HG03521 (cell line): Measurements from ENCODE around the gene SBF2.

Experiments
- ATAC-seq: cut with Tn5 transposase; IDR thresholded peaks from one replicate; pipeline ENCODE4 v1.9.1; 2021; ENCODE audit warnings: mild to moderate bottlenecking, moderate library complexity; ENCODE audit not compliant: unreplicated experiment

SBF2 gene

DNA sequence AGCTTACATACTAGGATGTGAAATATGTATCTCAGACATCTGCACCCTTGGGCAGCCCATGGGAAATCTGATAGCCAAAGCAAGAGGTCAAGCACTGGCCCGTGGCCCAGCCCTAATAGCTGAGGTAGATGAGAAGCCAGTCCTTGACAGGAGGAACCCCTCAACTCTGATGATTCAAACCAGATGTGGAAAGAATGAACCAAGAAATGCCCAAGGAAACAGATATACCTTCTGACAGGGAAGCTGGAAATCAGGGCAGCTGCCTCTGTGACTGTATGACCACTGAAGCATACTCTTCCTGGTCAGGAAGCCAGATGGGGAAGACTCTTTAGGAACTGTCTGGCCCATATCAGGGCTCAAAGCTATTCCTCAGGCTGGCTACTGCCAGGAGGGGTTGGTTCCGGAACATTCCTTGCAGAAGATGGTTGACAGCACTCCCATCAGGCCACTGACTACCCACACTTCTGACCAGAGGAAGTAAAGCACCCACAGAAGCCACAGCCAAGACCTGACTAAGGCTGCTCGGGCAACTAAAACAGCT, 506.0 kb downstream of the SBF2 start:
- no peak for ATAC-seq

DNA sequence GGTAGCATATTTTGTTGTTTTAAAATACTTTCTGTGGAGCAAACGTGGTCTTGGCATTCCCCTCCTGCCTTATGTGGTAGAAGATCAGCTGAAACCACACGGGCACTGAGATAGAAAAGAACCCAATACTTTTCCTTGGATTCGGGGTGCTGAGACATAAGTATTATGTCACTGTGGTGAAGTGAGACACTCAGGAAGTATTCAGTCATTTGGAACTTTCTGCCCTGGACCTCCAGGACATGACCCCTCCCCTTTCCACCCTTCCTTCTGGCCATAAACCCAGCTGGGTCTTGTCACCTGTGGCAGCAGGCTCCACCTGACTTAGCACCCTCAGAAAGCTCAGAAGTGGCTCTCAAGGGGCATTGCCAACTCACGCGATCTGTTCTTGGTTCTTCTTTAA, 506.8 kb downstream of the SBF2 start:
- ATAC-seq = no peak

DNA sequence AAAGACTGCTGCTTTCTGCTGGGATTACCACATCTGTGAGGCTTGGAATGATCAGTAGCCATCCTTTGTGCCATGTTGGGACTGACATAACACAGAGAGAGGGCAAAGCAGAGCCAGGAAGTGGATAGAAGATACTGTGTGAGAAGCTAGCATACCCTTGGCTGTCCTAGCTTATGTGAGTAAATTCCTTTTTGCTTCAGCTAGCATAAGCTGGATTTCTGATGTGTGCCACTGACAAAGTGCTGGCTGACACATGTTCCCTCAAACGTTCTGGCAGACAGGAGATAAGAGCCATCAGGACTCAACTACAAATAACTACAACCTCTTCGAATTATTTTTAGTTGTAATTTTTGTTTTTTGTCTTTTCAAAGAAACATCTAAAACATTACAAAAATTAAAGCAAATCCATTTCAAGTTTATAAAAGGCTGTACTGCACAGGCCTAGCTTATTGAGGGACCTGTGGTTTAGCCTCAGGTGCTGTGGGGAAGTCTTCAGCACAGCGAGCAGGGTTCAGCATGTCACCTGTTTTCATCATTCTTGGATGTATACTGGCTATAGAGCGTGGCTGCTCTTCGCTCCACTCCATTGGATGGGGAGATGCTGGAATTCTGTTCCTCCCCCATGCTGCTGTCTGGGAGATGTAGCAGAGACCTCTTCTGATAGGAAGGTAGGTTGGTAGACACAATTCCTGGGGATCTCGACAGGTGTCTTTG, 509.3 kb downstream of the SBF2 start:
- no peak for ATAC-seq

DNA sequence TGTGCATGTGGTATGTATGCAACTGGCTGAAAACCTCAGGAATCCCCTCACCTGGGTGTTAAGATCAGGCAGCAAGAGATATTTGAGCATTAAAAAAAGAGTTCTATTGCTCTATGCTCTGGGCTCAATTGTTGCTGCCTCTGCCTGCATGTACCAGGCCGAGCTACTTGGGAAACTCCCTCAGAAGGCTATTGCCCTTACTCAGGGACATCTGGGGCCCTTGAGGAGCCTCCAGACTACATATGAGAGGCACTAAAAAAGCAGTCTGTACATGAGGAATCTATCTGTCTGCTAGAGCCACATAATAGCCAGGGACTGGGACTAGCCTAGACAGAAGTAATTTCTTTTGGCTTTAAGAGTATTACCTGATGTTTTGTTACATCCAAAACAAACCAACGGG, 510.0 kb downstream of the SBF2 start:
- no peak for ATAC-seq

DNA sequence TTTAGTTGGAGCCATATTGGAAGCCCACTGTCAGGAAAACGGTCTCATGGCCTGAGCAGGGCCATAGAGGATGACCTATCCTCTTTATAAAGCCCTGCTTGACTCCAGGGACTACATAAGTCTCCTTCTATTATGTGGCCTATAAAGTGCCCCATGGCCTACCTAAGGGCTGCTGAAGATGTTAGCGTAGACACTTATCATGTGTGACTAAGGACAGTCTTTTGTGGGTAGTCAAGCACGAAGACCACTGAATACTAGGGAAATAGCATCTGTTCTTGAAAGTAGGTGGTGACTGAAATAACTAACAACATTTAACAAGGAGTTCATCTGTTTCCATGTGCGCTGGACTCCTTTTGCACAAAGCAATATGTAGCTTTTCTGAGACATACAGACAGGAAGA, 513.1 kb downstream of the SBF2 start:
- ATAC-seq = no peak

DNA sequence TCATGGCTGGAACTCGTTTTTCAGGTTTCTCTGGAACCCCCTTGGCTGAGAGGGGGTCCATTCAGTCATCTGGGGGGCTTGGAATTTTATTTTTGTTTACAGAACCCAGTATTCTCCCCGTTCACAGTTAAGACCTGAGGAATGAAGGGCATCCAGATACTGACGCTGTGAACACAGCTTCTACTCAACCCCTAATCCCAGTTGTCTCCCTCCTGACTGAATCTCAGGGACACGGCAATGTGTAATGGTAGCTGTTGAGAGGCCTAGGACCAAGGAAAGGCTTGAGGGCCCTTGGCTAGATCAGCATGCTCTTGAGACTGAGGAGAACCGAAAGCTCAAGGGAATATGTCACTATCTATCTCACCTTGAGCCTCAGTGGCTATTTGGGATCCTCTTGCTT, 516.5 kb downstream of the SBF2 start:
- ATAC-seq = no peak

DNA sequence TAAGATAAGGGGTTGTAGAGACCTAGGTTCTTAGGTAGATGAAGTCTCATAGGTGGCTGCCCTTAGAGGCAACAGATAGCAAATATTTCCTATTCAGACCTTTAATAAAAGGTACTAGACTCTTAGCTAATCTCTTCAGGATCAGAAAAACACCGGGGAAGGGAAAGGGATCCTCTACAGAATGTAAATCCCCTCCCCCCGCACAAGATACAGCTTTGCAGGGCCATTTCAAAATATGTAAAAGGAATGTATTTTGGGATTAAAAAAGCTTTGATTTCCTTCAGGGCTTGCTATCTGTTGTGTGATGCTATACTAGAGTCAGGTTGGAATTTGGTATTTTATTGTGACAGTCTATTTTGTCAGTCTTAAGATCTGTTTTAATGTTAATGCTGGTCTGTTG, 517.0 kb downstream of the SBF2 start:
- no peak for ATAC-seq

DNA sequence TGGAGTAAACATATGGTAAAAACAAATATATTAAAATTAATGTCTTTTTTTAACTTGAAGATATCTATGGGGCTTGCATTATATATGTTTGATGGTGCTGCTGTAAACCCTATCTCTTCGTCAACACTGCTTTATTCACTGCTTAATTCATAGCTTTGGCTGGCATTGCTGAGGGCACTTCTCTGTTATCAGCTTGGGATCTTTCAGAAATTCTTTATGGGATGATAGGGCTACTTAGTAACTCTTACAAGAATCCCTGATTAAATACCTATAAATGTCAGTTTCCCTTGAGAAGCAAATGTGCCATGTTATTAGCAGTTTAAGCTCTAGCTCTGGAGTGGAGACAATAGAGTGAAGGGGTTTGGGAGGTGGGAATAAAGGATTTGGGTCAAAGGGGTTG, 517.8 kb downstream of the SBF2 start:
- no peak for ATAC-seq

DNA sequence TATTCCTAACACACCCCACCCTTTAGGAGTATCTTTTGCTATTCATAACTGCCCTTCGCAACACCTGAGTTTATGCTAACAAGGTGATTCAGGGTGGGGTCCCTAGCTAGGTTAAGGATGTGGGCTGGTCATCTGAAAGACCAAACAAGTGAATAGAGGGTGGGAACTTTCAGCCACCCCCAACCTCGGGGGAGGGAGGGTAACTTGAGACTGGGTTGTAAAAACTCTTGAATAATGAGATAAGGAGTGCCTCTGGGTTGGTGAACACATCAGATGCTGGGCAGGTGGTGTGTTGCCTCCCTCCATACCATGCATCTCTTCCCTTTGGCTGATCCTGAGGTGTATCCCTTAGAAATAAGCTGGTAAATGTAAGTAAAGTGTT, 518.6 kb downstream of the SBF2 start:
- no peak for ATAC-seq

DNA sequence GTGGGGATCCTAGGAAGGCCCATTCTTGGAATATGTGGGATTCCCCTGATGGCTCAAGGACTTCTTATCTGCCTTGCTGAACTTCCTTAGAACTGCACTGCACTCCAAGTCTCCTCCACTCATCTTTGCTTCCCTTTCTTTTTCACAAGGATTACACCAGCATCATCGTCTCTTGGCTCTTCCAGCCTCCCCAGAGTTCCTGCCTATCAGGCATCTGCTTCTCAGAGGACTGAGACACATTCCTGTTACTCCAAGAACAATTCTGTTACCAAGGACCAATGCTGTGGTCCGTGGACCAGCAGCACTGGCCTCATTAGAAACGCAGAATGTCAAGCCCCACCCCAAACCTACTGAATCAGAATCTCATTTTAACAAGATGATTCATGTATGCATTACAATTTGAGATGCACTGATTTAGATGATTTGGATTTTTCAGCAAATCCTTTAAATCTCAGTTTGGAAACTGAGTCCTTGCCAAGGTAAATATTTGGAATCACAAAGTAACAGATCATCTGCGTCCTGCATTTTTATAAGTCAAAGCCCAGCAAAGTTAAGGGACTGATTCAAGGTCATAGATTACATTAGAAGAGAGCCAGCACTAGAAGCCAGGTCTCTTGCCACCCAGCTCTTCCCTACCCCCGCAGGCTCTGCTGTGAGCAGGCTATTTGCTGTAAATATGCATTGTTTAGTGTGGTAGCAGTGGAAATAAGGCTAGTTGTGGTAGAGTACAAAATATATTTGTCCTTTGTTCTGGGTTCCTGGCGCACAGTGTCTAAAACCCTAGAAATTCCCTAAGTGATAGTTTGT, 519.2 kb downstream of the SBF2 start:
- ATAC-seq = no peak

DNA sequence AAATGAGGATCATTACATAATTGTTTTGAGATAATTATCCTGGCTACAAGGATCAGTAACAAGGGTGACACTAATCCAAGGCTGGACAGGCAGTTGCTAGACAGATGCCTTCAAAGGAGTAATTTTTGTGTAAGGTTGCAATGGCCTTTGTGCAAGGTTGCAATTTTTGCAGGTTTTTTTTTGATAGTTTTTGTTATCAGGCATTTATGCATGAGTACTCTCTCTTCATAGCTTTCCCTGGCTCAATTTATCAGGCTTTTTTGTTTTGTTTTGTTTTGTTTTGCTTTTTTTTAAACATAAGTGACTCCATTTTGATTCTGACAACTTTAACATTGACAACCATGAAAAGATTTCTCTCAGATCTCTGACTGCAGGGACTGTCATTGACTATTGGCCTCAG, 519.9 kb downstream of the SBF2 start:
- no peak for ATAC-seq

DNA sequence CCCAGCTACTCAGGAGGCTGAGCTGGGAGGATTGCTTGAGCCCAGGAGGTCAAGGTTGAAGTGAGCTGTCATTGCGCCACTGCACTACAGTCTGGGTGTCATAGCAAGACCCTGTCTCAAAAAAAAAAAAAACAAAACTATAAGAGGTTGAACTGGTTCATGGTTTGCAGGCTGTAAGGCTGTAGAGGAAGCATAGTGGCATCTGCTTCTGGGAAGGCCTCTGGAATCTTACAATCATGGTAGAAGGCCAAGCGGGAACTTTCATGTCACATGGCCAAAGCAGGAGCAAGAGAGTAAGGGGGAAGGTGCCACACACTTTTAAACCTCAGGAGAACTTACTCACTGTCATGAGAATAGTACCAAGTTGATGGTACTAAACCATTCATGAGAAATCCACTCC, 520.5 kb downstream of the SBF2 start:
- ATAC-seq = no peak

DNA sequence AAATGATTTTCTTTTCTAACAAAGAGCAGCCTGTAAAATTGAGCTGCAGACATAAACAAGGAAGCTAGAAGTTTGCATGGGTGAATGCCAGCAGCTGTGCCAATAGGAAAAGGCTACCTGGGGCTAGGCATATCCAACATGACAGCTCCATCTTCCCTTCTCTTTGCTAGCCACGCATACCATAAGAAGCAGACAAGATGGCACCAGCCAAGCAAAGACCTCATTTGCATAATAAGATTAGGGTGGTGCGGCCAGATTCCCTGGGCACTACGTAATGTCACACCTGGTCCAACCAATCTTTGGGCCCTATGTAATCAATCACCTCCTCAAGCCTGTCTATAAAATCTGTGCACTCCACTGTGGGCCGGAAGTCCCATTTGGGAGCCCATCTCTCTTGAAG, 521.8 kb downstream of the SBF2 start:
- no peak for ATAC-seq

DNA sequence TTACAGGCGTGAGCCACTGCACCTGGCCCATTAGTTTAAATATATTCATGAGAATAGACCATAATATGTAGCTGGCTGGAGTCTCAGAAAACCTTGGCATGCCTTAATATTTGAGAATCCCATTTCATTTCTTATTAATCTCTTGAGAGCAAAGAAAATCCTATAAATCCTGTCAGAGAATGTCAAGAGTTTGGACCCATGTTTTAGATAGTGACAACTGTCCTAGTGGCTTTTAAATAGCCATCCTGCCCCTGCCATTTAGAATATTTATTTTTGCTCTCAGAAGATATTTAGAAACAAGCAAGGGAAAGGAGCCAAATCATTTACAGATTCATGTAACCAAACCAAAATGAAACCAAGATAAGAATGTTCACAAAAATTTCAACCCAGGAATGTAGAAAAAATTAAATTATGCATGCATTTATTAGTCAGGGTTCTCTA, 522.9 kb downstream of the SBF2 start:
- ATAC-seq = no peak

DNA sequence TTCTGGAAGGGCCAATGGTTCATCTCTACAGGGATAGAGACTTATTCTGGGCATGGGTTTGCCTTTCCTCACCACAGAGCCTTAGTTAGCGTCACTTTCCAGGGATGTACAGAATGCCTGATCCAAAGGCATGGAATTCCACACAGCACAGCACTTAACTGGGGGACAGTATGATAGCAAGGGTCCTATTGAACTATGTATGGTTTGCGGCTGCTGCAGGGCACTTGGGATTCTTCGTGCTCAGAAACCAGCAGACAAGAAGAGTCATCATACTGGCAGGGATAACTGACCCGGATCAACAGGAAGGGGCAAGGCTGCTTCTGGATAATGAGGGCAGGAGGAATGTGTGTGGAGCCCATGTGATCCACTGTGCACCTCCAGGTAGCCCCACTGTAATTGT, 524.4 kb downstream of the SBF2 start:
- no peak for ATAC-seq

DNA sequence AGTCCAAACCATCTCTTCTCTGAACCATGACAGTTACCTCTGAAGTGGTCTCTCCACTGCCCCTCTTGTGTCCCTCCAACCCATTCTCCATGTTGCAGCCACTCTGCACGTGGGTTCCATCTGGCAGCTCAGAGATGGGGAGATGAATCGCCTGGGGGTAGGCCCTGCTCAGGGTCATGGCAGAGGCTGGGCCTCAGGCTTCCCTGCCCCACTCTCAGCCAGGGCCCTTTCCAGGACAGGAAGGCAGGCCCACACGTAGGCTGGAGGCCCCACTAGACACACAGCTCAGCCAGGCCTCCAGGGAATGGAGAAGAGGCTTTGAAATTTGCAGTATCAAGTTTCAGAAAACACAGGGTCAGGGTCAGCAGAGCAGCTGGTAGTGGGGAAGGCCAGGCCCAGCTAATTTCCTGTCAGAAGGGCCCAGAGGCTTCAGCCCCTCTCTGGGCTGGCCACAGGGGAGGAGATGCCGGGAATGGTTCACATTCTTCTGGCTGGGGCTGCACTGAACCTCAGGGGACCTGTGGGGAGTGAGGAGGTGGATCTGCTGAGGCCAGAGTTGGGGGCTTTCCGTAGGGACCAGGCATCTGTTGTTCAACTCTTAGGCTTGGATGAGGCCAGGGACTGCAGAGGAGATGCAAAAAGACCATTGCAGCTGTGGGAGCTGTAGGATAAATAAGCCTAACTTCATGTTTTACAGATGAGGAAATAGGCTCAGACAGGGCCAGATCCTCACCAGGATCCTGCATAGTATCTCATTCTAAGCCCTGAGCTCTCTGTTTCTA, 528.5 kb downstream of the SBF2 start:
- ATAC-seq = no peak

DNA sequence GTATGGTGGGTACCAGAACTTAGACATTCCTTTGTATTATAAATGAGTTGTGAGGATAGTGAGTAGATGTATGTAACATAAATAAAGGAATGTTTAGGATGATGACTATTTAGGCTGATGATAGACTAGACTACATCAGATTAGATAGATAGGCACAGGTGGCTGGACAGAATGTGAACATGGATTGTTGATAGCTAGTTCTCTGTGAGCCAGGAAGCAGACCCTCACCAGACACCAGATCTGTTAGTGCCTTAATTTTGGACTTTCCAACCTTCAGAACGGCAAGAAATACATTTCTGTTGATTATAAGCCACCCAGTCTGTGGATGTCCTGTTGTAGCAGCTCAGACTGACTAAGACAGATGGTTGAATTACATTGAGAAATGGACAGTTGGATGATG, 530.7 kb downstream of the SBF2 start:
- ATAC-seq = no peak

DNA sequence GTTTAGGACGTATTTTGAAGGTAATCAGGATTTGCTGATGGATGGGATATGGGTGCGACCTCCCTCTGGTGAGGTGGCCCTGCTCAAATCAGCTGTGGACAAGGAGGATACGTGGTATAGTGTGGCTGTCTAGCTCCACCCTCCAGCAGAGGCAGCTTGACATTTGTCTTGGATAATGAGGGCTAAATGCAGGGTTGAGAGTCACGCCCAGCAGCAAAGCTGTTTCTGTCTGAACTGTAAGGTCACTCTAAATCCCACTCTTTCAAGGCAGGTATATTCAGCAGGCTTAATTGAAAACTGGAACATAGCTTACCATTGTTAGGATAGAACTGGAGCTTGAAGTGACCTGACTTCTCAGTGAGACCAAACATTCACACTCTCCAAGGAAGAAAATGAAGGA, 531.5 kb downstream of the SBF2 start:
- ATAC-seq = no peak

DNA sequence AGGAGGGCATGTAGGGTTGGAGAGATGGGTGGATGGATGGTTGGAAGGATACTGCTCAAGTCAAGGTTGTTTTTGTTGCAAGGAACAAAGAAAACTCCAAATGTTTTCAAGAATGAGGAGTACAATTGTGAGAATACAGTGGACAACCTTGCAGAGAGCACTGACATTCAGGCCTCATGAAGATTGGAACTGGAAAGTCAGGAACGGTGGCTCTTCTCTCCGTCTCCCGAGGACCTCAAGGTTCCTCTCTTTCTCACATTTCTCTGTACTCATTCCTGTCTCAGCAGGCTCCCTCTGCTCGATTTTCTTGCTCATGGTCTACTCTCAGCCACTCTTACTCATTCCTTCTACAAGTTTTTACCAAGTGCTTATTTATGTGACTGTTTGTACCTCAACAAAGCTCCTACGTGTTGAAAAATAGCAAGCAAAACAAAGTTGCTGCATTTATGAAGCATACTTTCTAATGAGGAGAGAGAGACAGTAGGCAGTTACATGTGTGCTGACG, 532.5 kb downstream of the SBF2 start:
- ATAC-seq = no peak

DNA sequence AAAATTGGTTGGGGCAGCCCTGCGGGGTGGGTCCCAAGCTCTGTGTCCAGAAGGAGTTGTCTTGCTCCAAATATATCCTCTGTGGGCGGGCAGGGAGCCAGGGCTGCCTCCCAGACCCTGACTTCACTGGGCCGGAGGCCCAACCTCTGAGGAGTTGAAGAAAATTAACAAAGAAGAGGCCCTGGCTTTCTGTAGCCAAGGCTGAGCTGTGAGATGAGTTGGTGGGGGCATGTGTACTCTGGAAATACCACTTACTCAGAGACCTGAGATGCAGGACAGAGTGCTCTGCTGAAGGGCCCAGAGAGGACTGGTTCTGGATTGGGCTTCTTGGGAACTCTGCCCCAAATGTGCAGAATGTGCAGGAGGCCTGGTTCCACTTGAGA, 533.8 kb downstream of the SBF2 start:
- no peak for ATAC-seq

DNA sequence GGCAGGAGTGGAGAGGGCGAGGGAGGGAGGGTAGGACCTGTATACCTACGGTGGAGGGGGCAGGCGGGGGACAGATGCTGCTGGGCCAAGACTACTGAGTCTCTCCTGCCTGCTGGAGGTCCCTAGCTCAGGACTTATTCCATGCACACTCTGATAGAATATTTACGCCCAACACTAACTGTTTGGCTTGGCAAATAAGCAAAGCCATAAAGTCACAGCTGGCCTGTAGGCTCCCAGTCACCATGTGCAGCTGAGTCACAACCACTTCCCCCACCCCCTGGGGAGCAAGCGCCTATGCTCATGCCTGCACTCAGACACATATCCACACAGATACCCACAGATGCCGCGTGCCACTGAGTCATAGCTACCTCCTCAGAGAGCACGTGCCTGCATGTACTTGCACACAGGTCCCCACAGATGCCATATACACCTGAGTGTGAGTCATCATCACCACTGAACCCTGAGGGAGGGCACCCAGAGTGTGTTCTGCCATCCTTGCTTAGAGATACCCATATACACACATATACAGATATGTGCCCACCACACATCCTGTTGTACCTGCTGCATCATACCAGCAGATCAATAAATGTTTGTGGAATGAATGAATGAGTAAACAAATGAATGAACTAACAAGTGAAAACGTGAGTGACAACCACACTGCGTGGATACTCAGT, 534.4 kb downstream of the SBF2 start:
- no peak for ATAC-seq
